GM21360 (cell line): ENCODE measurements around the gene SPTBN4.
A peak's percentile ranks its signal among the peaks of the same experiment; 100 is the strongest.
"Not testable (repeated sequence)": the region's sequence is repeated elsewhere in the genome, so short reads cannot be mapped to it uniquely, and the experiment has no call there.

Source experiments
- ATAC-seq: cut with Tn5 transposase; IDR thresholded peaks from one replicate; pipeline ENCODE4 v1.9.1; 2021; ENCODE audit warnings: mild to moderate bottlenecking, moderate library complexity; ENCODE audit not compliant: unreplicated experiment

SPTBN4 gene

DNA sequence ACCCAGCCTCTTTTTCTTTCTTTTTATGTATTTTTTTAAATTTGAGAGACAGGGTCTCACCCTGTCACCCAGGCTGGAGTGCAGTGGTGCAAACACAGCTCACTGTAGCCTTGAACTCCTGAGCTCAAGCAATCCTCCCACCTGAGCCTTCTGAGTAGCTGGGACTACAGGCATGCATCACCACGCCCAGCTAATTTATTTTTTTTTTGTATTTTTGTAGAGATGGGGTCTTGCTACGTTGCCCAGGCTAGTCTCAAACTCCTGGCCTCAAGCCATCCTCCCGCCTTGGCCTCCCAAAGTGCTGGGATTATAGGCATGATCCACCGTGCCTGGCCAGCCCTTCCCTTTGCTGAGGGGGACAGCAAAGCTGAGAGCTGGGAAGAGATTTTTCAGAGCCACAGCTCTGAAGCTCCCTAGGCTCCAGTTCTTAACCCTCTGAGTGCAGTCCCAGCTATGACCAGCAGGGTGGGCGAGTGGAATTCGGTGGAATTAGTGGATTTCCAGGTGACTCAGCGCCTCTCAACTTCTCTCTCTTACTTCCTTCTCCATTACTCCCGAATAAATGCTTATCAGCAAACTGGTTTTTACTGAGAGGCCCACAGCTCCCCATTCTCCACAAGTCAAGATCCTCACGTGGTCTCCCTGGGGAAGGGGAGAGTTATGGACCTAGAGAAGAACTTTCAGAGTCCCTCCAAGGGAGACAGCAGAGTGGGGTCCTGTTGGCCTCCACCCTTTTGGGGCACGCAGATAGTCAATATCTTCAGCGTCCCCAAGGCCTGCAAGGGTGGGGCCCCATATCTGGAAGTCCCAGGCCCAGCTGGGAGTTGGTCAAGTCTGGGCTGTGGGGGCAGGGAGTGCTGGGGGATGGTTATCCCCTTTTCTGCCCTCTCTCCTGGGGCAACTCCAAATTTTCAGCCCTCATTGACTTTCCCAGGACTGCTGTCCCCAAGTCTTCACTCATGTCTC, 2.5 kb upstream of the SPTBN4 start:
- ATAC-seq: no peak

DNA sequence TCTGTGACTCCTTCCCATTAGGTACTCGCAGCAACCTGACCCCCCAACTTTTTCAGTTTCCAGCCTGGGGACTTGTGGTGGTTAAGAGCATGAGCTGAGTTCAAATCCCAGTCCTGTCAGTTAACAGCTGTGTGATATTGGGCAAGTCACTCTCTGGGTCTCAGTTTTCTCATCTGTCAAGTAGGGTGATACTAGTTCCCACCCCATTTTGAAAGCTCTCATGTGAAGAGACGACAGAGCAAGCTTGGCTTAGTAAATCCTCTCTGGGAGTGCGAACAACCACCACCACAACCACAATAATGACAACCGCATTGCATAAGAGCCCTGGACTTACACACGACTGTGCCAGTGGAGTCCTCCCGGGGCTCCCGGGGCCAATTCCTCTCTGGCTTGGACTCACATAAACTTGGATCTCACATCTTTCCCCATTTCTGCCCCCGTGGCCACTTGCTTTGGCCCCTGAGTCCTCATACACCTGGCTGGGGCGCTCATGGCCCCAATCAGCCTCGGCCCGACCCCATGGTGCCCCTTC, 1.7 kb upstream of the SPTBN4 start:
- ATAC-seq: no peak

DNA sequence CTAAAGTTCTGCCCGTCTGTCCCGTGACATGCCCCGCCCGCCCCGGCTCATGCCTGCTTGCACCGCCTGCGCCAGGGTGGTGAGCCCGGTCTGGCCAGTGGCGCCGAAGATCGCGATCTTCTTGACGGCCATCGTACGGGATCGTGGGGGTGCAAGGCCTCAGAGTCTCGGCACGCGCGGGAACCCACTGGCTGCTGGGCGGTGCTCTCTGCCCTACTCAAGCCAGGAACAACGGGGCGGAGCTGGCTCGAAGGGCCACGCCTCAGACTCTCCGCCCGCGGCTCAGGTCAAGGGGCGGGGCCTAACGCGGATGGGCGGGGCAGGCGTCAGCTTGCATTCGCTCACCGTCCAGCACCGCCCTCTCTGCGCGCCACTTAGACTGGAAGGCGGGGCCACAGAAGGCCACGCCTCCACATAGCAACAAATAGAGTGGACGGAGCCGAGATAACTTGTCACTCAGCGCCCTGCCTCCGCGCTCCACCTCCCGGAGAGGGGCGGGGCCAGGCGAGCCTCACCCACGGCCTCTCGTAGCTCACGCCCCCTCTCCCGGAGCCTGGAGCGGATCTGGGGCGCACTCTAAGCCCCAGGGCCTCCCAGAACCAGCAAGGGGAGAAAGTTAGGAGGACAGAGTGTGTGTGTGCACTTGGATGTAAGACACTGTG, 1.1 kb upstream of the SPTBN4 start, which contains the start of gene BLVRB:
Gene BLVRB (minus strand): TSS at position 189 of the 662 bp plus-strand sequence. CDS start 57 bp downstream, at position 132.
- ATAC-seq: peak; percentile 70

- peak; percentile 27 for ATAC-seq
Observed at GRCh38 chr19:40466219-40466984, 399 bp upstream of the SPTBN4 start.

- no peak for ATAC-seq
Observed at GRCh38 chr19:40469011-40469410, 2.2 kb downstream of the SPTBN4 start.

DNA sequence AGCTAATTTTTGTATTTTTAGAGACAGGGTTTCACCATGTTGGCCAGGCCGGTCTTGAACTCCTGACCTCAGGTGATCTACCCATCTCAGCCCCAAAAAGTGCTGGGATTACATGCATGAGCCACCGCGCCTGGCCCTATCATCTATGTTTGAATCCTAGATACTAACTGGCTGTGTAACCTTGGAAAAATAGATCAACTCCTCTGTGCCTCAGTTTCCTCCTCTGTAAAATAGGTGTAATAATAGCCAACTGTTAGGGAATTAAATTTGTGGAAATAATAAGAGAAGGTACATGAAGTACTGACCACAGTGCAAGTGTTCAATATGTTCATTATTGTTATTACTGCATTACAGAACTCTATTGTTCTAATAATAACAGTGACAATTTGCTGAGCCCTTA, 4.3 kb downstream of the SPTBN4 start:
- no peak for ATAC-seq

- no peak for ATAC-seq
Observed at GRCh38 chr19:40472516-40472915, 5.7 kb downstream of the SPTBN4 start.

DNA sequence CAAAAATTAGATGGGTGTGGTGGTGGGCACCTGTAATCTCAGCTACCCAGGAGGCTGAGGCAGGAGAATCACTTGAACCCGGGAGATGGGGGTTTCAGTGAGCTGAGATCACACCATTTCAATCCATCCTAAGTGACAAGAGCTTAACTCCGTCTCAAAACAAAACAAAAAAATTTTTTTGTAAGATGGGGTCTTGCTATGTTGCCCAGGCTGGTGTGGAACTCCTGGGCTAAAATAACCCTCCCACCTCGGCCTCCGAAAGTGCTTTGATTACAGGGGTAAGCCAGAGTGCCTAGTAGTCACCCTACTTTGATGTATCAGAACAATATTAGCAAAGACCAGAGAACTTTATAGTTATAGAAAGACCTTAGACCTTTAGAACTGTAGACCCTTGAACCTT, 7.9 kb downstream of the SPTBN4 start:
- ATAC-seq: no peak

GRCh38 chr19:40475878-40476644, 9.3 kb downstream of the SPTBN4 start:
- not testable (repeated sequence) for ATAC-seq

DNA sequence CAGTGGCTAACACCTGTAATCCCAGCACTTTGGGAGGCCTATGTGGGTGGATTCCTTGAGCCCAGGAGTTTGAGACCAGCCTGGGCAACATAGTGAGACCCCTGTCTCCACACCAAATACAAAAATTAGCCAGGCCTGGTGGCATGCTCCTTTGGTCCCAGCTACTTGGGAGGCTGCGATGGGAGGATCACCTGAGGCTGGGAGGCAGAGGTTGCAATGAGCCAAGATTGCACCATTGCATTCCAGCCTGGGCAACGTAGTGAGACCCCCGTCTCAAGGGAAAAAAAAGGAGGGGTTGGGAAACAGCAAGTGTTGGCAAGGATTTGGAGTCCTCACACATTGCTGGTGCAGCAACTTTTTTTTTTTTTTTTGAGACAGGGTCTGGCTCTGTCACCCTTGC, 19.2 kb downstream of the SPTBN4 start:
- no peak for ATAC-seq

GRCh38 chr19:40489882-40490230, 23.1 kb downstream of the SPTBN4 start:
- ATAC-seq: no peak

DNA sequence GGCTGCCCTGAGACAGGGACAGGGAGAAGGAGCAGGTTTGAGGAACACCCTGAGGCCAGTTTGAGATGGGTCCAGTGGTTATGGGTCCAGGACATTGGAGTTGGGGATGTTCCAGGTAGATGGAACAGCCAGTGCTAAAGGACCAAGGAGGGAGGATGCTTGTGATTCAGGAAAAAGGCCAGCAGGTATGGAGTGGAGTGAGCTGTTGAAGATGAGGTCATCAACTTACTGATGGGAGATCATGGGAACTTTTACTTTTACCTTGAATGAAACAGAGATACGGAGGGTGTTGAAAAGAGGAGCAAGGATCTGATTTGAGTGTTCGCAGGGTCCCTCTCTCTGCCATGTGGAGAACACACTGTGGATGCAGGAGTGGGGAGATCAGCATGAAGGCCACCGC, 25.5 kb downstream of the SPTBN4 start:
- ATAC-seq: no peak

GRCh38 chr19:40493778-40494177, 27.0 kb downstream of the SPTBN4 start:
- ATAC-seq: no peak

GRCh38 chr19:40494191-40494838, 27.5 kb downstream of the SPTBN4 start:
- ATAC-seq: no peak

GRCh38 chr19:40497214-40497613, 30.4 kb downstream of the SPTBN4 start:
- no peak for ATAC-seq

DNA sequence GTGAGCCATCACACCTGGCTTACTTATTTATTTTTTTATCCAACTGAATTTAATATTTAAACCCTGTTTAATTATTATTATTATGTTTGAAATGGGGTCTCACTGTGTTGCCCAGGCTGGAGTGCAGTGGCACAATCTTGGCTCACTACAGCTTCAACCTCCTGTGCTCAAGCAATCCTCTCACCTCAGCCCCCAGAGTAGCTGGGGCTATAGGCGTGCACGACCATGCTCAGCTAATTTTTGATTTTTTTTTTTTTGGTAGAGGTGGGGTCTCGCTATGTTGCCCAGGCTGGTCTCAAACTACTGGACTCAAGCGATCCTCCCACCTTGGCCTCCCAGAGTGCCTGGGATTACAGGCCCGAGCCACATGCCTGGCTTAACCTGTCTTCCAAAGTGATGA, 32.5 kb downstream of the SPTBN4 start:
- no peak for ATAC-seq

DNA sequence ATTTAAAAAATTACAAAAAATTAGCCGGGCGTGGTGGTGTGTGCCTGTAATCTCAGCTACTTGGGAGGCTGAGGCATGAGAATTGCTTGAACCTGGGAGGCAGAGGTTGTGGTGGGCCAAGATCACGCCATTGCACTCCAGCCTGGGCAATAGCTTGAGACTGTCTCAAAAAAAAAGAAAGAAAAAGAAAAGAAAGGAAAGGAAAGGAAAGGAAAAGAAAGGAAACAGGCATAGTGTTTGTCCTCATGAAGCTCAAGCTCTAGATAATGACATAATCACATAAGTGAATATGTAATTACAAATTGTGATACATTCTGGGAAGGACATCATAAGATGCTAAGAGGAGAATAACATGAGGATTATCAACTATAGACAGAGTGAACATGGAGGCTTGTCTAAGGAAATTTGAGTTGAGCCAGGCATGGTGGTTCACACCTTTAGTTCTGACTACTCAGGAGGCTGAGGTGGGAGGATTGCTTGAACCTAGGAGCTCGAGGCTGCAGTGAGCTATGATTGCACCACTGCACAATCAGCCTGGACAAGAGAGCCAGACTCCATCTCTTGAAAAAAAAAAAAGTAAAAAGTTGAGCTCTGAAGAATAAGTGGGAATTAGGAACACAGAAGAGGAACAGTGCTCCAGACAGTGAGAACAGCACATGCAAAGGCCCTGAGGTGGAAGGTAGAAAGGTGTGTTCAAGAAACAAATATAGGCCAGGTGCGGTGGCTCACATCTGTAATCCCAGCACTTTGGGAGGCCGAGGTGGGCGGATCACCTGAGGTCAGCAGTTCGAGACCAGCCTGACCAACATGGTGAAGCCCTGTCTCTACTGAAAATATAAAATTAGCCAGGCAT, 34.1 kb downstream of the SPTBN4 start:
- not testable (repeated sequence) for ATAC-seq

GRCh38 chr19:40501599-40501998, 34.8 kb downstream of the SPTBN4 start:
- no peak for ATAC-seq

GRCh38 chr19:40502081-40502480, 35.3 kb downstream of the SPTBN4 start:
- ATAC-seq: no peak
